Activated CD4-positive, alpha-beta memory T cell treated with anti-CD3 and anti-CD28 coated beads, Interleukin-2, amount 10 ng/mL, durations not matched to agents 7 days and 5 days (primary cell): Measurements from ENCODE around the gene SWAP70. TPM values are rescaled to one million over a fixed set of nuclear protein-coding genes. Genes with fewer than 3 reads are reported as not detected.

Experiments used
- total RNA-seq, 2 experiments: library from RNA; stranded (reverse); gene quantifications; one replicate each; pipeline ENCODE4 v1.2.3, GENCODE V29; 2021

SWAP70 gene
- total RNA-seq, 2 experiments from 2014 or later, result 8.6 to 9.1 TPM

Other genes with a start within 250 kb of the SWAP70 start
- gene ZNF143, start 203.1 kb upstream of the SWAP70 start, total RNA-seq, result 10 to 100 TPM; 43.5 to 45.5 TPM
- 10 to 100 TPM; 62.8 to 64.1 TPM for gene WEE1, start 90.4 kb upstream of the SWAP70 start, total RNA-seq